MCF 10A (cell line): Measurements from ENCODE around the gene WRNIP1. TPM values are rescaled to one million over a fixed set of nuclear protein-coding genes. Genes with fewer than 3 reads are reported as not detected.

Experiments used
- BruUV-seq: library from RNA; stranded (reverse); fragments of 400-500 nt; replicated peaks from 2 replicates; lab custom pipeline; 2021; lab: Mats Ljungman, UMichigan
- CTCF ChIA-PET: fragments of 300-600 bp; sonication (Branson Sonifier 250); formaldehyde crosslinking; extraction: SDS; loops from one replicate; lab custom pipeline; 2021; ENCODE audit warnings: antibody characterized with exemption, inconsistent platforms; lab: Yijun Ruan, JAX
- POLR2A ChIA-PET: fragments of 300-600, 350-650 bp; sonication (Branson Sonifier 250); formaldehyde crosslinking; extraction: SDS; loops from one replicate; lab custom pipeline; 2020; ENCODE audit warnings: antibody characterized with exemption, inconsistent platforms; lab: Yijun Ruan, JAX
- DNase-seq: peaks from one replicate; pipeline ENCODE4 v3.0.0-alpha.2; 2018; ENCODE audit not compliant: unreplicated experiment
- H3K27ac Mint-ChIP-seq: one replicate; pipeline ENCODE4 v1.8.0; 2022; ENCODE audit warnings: mild to moderate bottlenecking, low read depth, mixed read lengths; ENCODE audit not compliant: unreplicated experiment
- H3K27me3 Mint-ChIP-seq: one replicate; pipeline ENCODE4 v1.8.0; 2022; ENCODE audit warnings: mixed read lengths; ENCODE audit not compliant: insufficient read depth, unreplicated experiment
- H3K36me3 Mint-ChIP-seq: one replicate; pipeline ENCODE4 v1.8.0; 2022; ENCODE audit warnings: mild to moderate bottlenecking, moderate library complexity, mixed read lengths; ENCODE audit not compliant: insufficient read depth, unreplicated experiment
- H3K4me1 Mint-ChIP-seq: one replicate; pipeline ENCODE4 v1.8.0; 2022; ENCODE audit warnings: mixed read lengths; ENCODE audit not compliant: insufficient read depth, unreplicated experiment
- H3K4me3 Mint-ChIP-seq: one replicate; pipeline ENCODE4 v1.8.0; 2022; ENCODE audit warnings: mild to moderate bottlenecking, moderate library complexity, mixed read lengths; ENCODE audit not compliant: unreplicated experiment
- H3K9me3 Mint-ChIP-seq: one replicate; pipeline ENCODE4 v1.8.0; 2022; ENCODE audit warnings: mixed read lengths; ENCODE audit not compliant: unreplicated experiment
- CTCF ChIP-seq: fragments of 200-600 bp; IDR thresholded peaks from one replicate; pipeline ENCODE4 v1.8.0; 2022; ENCODE audit warnings: antibody characterized with exemption, mild to moderate bottlenecking; ENCODE audit not compliant: unreplicated experiment
- intact Hi-C: fragments of 100-400 bp; cut with micrococcal nuclease; formaldehyde crosslinking; loops from 2 replicates; pipeline ENCODE4 v1.14.1; 2022
- total RNA-seq: library from RNA; stranded (reverse); gene quantifications from 2 replicates; pipeline ENCODE4 v1.2.3, GENCODE V29; 2022

The WRNIP1 gene
- total RNA-seq, 1 experiment from 2014 or later = 44.8 TPM

- no peak for DNase-seq
- Mint-ChIP-seq H3K36me3 (peaks cover 32% of the 10 kb centered on the region), H3K9me3 (no peaks in the 10 kb centered on the region), H3K27me3 (no peaks in the 10 kb centered on the region), H3K4me1 (no peaks in the 10 kb centered on the region), H3K27ac (no peak overlapping the region), H3K4me3 (no peak overlapping the region)
- no TSS peak for BruUV-seq
- ChIA-PET POLR2A (no interaction called here), CTCF (no interaction called here)
- intact Hi-C loops = no loop called here
- no peak for TF ChIP-seq CTCF
Measured at GRCh38 chr6:2831392-2831791, 66.2 kb downstream of the WRNIP1 start.

GRCh38 chr6:2834262-2834661 is 69.1 kb downstream of the WRNIP1 start:
- no peaks in the 10 kb centered on the region for H3K9me3 Mint-ChIP-seq
- peaks cover 1% of the 10 kb centered on the region for H3K4me1 Mint-ChIP-seq
- POLR2A ChIA-PET = interaction anchor here (0.7 to 1.8 kb wide), 4 partner anchors 7 to 87 kb away, joined by 3 to 6 read pairs (median 4); partner anchors contain the start of gene SERPINB1
- CTCF ChIA-PET = interaction anchor here (0.6 to 1.5 kb wide), 5 partner anchors 12 to 43 kb away, joined by 3 to 4 read pairs (median 3); no protein-coding TSS in a partner anchor
- no peak overlapping the region for H3K27ac Mint-ChIP-seq
- no peaks in the 10 kb centered on the region for H3K27me3 Mint-ChIP-seq
- TF ChIP-seq CTCF = no peak
- H3K36me3 Mint-ChIP-seq = peaks cover 53% of the 10 kb centered on the region
- intact Hi-C loops = no loop called here
- H3K4me3 Mint-ChIP-seq = no peak overlapping the region
- BruUV-seq = no TSS peak
- DNase-seq = no peak

Other genes starting within 250 kb of the WRNIP1 start
- gene MYLK4, start 14.5 kb upstream of the WRNIP1 start, total RNA-seq = 0.93 and 1.1 TPM in 2 replicates
- gene SERPINB1, start 76.5 kb downstream of the WRNIP1 start, total RNA-seq = 20.8 and 28.0 TPM in 2 replicates
- gene SERPINB9, start 137.9 kb downstream of the WRNIP1 start, total RNA-seq = not detected in 2 replicates
- 68.5 and 75.6 TPM in 2 replicates for gene SERPINB6, start 206.2 kb downstream of the WRNIP1 start, total RNA-seq
- 18.6 and 20.0 TPM in 2 replicates for gene NQO2, start 234.5 kb downstream of the WRNIP1 start, total RNA-seq